GM12892 (cell line): ENCODE results near the gene MYO1E.

ENCODE experiments used
- DNase-seq: peaks from one replicate; pipeline ENCODE4 v3.0.0; 2011; ENCODE audit not compliant: insufficient read length
- FAIRE-seq: peaks from 2 replicates; lab custom pipeline; 2011; peaks lifted over from hg19 to GRCh38; lab: Jason Lieb, UNC
- POLR2A ChIP-seq: IDR thresholded peaks from 2 replicates; pipeline ENCODE4 v1.6.1; 2011; ENCODE audit warnings: low read depth, low read length, control low read depth
- POLR2AphosphoS5 ChIP-seq: IDR thresholded peaks from 2 replicates; pipeline ENCODE4 v1.6.1; 2011; ENCODE audit warnings: low read depth, low read length, control low read depth
- TAF1 ChIP-seq: IDR thresholded peaks from 2 replicates; pipeline ENCODE4 v1.6.1; 2011; ENCODE audit warnings: low read depth, mild to moderate bottlenecking, control low read depth, low read length, borderline replicate concordance

Gene MYO1E

DNA sequence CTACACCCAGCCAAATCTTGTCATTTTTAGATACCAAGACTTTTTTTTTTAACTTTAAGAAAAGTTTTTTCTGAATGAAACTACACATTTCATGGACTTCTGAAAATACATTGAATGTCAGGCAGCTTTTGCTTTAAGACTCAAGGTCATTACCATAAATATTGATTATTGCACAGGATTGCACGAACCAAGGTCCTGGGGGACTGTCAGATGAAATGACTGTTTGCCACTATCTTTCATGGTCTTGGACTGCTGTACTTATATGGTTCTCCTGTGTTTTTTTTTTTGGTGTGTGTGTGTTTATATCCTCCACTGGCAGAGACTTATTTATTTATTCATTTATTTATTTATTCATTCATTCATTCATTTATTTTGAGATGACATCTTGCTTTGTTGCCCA, 6.9 kb upstream of the MYO1E start:
- TF ChIP-seq POLR2AphosphoS5 (no peak), POLR2A (no peak), TAF1 (no peak)
- no peak for DNase-seq
- no peak for FAIRE-seq

DNA sequence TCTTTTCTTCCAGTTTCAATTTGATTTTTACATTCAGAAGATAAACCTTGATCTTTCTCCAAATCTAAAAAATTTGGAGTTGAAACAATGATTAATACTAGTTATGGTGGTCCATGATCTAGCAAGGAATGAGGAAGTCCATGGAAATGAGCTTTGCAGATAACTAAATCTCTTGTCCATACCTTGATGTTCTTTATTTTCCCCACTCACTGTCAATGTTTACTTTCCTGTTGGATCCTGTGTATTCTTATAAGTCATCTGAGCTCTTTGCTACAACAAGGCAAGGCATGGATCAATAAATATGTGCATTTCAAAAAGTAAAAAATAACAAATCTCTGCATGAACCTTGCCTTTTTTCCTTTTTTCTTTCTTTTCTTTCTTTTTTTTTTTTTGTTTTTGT, 6.2 kb upstream of the MYO1E start:
- TF ChIP-seq POLR2A (no peak), POLR2AphosphoS5 (no peak), TAF1 (no peak)
- no peak for FAIRE-seq
- DNase-seq, result no peak

DNA sequence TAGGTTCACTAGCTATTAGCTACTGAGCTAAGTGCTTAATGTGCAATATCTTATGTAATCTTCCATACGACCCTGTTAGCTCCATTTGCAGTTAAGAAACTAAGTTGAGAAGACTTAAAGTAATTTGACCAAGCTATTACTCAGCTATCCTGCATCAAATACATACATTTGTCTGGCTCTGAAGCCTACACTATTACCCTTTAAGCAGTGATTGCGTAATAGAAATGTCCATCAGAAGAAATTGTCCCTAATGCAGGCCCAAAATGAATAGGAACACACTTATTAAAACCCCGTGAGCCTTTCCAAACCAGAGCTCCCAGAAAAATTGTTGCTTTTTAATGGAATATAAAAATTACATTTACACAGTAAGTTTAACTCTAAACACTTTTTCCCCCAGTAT, 5.3 kb upstream of the MYO1E start:
- TF ChIP-seq POLR2AphosphoS5, result no peak
- TF ChIP-seq TAF1, result no peak
- no peak for TF ChIP-seq POLR2A
- no peak for FAIRE-seq
- DNase-seq, result no peak

DNA sequence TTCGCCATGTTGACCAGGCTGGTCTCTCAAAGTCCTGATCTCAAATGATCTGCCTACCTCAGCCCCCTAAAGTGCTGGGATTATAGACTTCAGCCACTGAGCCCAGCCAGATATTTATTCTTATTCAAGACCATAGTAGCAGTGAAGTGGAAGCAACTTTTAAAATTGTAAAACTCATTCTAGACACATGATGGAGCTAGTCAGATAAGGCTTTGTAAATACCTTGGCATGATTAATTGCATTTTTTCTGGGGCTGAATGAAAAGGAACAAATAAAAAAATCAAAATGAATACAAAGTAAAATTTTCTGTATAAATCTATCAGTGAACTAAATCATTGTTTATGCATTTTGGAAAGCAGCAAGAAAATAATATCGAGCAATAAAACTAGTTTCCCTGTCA, 4.1 kb upstream of the MYO1E start:
- FAIRE-seq, result no peak
- TF ChIP-seq TAF1, result no peak
- no peak for DNase-seq

DNA sequence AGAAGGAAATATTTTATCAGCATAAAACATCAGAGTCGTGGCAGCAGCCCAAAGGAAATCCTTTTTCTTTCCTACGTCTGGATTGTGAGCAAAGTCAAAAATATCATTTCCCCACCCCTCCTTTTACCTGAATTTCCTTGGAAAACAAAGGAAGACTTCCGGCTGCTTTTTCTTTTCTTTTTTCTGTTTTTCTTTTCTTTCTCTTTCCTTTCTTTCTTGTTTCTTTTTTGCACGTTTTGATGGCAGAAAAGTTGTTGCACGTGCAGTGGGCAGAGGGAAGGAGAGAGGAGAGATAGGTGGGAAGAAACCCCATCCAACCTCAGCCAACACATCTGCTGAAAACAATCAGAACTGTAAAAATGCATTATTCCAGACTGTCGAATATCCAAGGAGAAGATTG, 544 bp upstream of the MYO1E start:
- no peak for TF ChIP-seq POLR2AphosphoS5
- no peak for TF ChIP-seq POLR2A
- no peak for TF ChIP-seq TAF1
- DNase-seq (no peak), FAIRE-seq (no peak)

DNA sequence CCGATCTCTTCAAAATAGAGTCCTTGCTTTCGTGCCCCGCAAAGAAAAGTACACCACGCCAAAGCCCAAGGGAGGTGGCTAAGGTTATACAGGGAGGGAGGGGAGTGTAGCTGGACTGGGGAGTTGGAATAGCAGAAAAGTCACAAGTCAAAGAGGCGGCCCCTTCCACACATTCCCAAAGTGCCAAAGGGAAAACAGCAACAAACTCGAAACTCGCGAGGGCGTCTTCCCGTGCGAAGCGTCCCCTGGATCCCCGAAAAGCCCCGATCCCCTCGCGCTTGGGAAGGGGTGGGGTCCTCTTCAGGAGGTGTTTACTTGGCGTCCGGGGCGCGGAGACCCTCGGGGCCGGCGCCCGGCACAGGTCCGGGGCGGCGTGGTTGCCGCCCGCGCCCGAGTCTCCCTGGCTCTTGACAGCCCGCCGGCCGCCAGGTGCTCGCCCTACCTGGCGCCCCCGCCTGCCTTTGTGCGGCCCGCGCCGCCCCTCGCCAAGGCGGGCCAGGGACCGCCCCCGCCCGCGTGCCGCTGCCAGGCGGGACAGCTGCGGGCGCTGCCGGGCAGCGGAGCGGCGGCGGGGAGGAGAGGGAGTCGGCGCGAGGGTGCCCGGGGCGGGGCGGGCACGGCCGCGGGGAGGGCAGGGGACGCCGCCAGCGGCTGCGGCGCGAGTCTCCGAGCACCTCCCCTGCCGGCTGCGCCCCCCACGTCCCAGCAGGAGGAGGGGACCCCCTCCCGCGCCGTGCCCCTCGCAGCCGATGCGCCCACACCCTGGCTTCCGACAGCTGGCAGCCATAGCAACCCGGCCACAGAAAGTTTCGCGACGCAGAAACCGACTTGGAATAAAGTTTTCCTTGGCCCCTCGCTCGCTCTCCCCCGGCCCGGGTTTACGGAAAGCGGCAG, 966 bp downstream of the MYO1E start:
- peak; percentile 44 for DNase-seq
- no peak for TF ChIP-seq TAF1
- no peak for FAIRE-seq

DNA sequence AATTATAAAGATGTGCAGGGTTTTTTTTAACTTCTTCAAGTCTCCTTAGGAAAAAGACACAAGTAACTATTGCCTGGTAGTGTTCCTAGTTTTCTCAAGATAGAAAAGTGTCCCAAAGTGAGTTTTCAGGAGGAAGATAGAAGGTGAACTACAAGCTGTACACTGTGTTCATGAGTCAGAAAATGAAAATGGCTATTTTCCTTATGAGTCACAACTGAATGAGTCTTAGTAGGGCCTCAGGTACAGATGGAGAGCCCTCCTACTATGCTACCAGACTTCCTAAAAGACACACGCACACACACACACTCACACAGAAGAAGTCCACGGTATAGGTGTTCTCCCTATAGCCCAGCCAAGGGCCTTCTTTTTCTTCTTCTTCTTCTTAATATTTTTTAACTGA, 3.1 kb downstream of the MYO1E start:
- TF ChIP-seq POLR2A, result 0 out of 2 replicates have a peak, but pooled peaks have one; percentile 25
- TF ChIP-seq POLR2AphosphoS5, result 0 out of 2 replicates have a peak, but pooled peaks have one; percentile 35
- TF ChIP-seq TAF1, result no peak
- no peak for DNase-seq
- peak; percentile 21 for FAIRE-seq

DNA sequence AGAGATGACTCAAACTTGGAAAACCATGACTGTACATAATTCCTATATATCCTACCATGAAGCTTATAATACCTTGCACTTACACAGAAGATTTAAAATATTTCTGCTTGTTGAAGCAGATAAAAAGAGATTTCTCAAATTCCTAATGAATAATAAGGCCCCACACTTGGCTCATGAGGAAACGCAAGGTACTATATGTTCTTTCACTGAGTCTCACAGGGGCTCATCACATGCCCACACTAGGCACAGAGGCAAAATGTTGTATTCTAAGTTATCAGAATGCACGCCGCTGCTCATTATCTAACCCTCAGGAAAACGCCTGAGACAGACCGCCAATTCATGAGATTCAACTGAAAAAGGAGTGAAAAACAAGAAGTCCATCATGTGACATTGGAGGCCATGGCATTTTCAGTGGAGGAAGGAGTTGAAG, 5.6 kb downstream of the MYO1E start:
- DNase-seq (no peak), FAIRE-seq (no peak)
- TF ChIP-seq TAF1 (no peak), POLR2AphosphoS5 (no peak)

DNA sequence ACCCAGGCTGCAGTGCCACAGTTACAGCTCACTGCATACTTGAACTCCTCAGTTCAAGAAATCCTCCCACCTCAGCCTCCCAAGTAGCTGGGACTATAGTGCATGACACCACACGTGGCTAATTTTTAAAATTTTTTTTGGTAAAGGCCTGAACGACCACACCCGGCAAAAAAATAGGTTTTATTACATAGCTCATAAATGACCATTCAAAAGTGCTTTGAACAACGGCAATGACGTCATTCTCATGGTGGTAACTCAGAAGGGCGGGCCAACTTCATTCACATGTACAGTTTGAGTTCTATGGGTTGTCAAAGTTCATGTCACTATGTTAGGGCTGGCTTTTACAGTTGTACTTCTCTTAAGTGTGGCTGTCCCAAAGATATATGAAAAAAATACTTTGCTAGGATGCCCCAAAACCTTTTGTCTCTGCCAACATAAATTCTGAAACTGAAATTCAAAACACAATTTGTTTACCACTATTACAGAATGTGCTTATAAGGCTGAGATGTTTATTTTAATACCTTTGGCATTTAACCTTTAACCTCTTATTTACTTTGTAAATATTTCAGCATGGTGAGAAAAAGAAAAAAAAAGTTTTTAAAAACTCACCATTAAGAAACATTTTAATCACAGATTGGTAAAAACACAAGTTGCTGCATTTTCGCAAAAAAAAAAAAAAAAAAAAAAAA, 6.2 kb downstream of the MYO1E start:
- FAIRE-seq, result peak; percentile 51
- no peak for TF ChIP-seq POLR2A
- TF ChIP-seq TAF1, result no peak
- TF ChIP-seq POLR2AphosphoS5, result no peak
- no peak for DNase-seq

DNA sequence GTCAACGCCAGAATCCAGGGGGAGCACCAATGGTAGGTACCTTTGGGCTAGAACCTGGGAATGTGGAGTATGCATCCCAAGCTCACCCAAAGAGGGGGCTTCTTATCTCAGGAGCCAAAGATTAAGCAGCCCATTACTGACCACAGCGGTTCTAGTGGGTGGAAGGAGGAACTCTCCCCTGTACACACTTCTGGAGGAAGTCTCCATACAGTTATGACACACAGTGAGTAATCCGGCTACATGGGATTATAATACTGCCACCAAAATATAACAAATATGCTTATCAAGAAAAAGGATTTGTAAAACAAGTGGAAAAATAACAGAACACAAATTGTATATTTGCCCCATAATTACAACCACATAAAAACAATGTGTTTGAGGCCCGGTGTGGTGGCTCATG, 8.4 kb downstream of the MYO1E start:
- TF ChIP-seq POLR2AphosphoS5, result no peak
- TF ChIP-seq TAF1, result no peak
- TF ChIP-seq POLR2A, result no peak
- DNase-seq (no peak), FAIRE-seq (no peak)

DNA sequence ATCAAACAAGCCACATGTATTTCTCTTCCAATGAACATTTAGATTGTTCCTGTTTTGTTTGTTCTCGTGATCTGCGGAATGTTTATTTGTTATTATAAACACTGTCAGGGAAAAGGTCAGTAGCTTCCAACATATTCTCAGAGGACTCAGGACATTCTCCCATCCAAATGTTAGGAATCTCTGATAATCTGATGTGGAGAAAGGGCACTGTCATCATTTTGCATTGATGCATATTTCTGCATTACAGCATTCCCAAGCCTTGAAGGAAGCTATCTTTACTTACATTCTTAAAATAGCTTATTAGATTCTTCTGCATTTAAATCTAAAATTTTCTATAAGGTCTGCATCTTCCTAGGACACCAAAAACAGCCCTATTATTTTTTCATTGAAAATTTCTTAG, 10.3 kb downstream of the MYO1E start:
- FAIRE-seq (no peak), DNase-seq (no peak)
- no peak for TF ChIP-seq POLR2A
- TF ChIP-seq POLR2AphosphoS5, result no peak
- no peak for TF ChIP-seq TAF1

DNA sequence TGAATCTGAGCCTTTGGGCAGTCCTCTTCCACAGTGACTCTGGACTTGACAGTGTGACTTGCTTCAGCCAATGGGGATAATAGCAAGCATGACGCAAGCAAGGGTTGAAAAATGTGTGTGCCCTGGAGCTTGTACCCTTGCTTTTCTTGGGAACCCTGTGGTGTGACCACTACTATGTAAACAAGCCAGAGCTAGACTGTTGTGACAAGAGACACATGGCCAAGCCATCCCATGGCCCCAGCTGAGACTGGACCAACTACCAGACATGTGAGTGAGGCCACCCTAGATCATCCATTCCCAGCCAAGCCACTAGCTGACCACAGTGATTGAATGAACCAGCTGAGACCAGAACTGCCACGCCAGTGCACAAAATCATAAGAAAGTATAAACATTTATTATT, 11.8 kb downstream of the MYO1E start:
- DNase-seq (no peak), FAIRE-seq (no peak)
- TF ChIP-seq POLR2A, result no peak
- no peak for TF ChIP-seq TAF1
- TF ChIP-seq POLR2AphosphoS5, result no peak

DNA sequence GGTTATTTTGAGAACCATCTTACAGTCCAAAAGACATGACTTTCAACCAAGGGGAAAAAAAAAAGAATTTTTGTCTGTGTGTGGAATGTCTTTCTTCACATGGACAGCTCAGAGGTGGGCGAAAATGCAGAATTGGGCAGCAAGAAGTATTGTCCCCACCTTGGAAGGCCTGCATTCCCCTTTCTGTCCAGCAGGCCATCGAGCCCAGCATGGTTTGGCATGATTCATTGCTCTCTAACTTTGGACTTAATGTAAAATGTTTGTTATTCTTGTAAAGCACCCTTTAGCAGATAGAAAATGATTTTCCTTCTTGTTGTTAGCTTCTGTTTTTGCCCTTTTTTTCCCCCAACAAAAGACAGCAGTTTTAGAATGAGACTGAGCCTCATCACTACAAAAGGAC, 12.4 kb downstream of the MYO1E start:
- no peak for DNase-seq
- peak; percentile 76 for FAIRE-seq

More for the DNA sequence above, 12.4 kb downstream of the MYO1E start:
- TF ChIP-seq TAF1 (no peak), POLR2A (no peak), POLR2AphosphoS5 (no peak)
